Measurements from ENCODE around the gene TRIM29.

TRIM29 gene

DNA sequence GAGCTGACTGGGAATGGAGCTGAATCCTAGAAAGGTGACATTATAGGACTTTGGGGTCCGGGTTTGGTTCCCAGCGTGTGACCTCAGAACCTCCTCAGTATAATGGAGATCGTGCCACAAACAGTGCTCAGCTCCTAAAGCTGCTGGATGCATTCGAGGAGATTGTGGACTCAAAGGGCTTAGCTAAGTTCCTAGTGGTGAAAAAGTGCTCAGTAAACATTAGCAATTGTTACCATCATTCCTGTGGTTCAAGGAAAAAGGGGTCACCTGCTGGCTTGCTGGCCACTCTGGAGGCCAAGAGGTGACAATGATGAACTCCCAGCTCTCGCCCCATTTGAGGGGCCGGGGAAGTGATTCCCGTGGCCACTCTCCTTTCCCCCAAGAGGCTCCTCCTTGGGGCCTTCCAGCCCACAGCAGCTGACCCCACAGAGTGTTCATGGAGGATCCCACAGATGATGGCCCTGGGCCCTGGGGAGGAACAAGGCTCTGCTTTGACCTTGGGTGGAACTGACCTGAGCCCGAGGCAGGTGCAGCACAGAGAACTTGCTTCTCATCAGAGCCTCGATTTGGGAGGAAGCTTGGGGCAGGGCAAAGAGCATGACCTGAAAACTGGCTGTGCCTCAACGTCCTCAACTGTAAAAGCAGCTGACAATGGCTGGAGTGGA, 40.1 kb downstream of the TRIM29 start:
- no peak for ATAC-seq
- TF ChIP-seq, protein P1, sequence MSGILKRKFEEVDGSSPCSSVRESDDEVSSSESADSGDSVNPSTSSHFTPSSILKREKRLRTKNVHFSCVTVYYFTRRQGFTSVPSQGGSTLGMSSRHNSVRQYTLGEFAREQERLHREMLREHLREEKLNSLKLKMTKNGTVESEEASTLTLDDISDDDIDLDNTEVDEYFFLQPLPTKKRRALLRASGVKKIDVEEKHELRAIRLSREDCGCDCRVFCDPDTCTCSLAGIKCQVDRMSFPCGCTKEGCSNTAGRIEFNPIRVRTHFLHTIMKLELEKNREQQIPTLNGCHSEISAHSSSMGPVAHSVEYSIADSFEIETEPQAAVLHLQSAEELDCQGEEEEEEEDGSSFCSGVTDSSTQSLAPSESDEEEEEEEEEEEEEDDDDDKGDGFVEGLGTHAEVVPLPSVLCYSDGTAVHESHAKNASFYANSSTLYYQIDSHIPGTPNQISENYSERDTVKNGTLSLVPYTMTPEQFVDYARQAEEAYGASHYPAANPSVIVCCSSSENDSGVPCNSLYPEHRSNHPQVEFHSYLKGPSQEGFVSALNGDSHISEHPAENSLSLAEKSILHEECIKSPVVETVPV (CRISPR knock-in tag; IDR thresholded peaks at IDR 0.05), result no peak
- no peak for TF ChIP-seq ZNF565 (CRISPR knock-in tag; conservative IDR thresholded peaks at IDR 0.05; ENCODE audit: low read depth)
- no peak for TF ChIP-seq ISL1 (CRISPR knock-in tag; IDR thresholded peaks at IDR 0.05)
- no peak for TF ChIP-seq GLIS3 (CRISPR knock-in tag; IDR thresholded peaks at IDR 0.05)
- TF ChIP-seq ZNF70 (CRISPR knock-in tag; IDR thresholded peaks at IDR 0.05), result no peak
- no peak for TF ChIP-seq ZFP30 (CRISPR knock-in tag; IDR thresholded peaks at IDR 0.05)
- no peak for TF ChIP-seq CSDC2 (CRISPR knock-in tag; IDR thresholded peaks at IDR 0.05)
- no peak for TF ChIP-seq TOX (CRISPR knock-in tag; IDR thresholded peaks at IDR 0.05; ENCODE audit: borderline replicate concordance)
- no peak for TF ChIP-seq RARB (CRISPR knock-in tag; IDR thresholded peaks at IDR 0.05)
- no peak for TF ChIP-seq SNAI2 (CRISPR knock-in tag; IDR thresholded peaks at IDR 0.05)
- TF ChIP-seq, protein P2, sequence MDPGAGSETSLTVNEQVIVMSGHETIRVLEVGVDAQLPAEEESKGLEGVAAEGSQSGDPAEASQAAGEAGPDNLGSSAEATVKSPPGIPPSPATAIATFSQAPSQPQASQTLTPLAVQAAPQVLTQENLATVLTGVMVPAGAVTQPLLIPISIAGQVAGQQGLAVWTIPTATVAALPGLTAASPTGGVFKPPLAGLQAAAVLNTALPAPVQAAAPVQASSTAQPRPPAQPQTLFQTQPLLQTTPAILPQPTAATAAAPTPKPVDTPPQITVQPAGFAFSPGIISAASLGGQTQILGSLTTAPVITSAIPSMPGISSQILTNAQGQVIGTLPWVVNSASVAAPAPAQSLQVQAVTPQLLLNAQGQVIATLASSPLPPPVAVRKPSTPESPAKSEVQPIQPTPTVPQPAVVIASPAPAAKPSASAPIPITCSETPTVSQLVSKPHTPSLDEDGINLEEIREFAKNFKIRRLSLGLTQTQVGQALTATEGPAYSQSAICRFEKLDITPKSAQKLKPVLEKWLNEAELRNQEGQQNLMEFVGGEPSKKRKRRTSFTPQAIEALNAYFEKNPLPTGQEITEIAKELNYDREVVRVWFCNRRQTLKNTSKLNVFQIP (CRISPR knock-in tag; IDR thresholded peaks at IDR 0.05; ENCODE audit: borderline replicate concordance, low read depth), result no peak
- no peak for TF ChIP-seq ESRRG (CRISPR knock-in tag; IDR thresholded peaks at IDR 0.05)
- TF ChIP-seq CREB5 (CRISPR knock-in tag; IDR thresholded peaks at IDR 0.05; ENCODE audit: low read depth), result no peak
- no peak for TF ChIP-seq ZC3H10 (CRISPR knock-in tag; IDR thresholded peaks at IDR 0.05)
- TF ChIP-seq, protein P3, sequence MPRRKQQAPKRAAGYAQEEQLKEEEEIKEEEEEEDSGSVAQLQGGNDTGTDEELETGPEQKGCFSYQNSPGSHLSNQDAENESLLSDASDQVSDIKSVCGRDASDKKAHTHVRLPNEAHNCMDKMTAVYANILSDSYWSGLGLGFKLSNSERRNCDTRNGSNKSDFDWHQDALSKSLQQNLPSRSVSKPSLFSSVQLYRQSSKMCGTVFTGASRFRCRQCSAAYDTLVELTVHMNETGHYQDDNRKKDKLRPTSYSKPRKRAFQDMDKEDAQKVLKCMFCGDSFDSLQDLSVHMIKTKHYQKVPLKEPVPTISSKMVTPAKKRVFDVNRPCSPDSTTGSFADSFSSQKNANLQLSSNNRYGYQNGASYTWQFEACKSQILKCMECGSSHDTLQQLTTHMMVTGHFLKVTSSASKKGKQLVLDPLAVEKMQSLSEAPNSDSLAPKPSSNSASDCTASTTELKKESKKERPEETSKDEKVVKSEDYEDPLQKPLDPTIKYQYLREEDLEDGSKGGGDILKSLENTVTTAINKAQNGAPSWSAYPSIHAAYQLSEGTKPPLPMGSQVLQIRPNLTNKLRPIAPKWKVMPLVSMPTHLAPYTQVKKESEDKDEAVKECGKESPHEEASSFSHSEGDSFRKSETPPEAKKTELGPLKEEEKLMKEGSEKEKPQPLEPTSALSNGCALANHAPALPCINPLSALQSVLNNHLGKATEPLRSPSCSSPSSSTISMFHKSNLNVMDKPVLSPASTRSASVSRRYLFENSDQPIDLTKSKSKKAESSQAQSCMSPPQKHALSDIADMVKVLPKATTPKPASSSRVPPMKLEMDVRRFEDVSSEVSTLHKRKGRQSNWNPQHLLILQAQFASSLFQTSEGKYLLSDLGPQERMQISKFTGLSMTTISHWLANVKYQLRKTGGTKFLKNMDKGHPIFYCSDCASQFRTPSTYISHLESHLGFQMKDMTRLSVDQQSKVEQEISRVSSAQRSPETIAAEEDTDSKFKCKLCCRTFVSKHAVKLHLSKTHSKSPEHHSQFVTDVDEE (CRISPR knock-in tag; IDR thresholded peaks at IDR 0.05), result no peak
- TF ChIP-seq OSR1 (CRISPR knock-in tag; IDR thresholded peaks at IDR 0.05), result no peak

DNA sequence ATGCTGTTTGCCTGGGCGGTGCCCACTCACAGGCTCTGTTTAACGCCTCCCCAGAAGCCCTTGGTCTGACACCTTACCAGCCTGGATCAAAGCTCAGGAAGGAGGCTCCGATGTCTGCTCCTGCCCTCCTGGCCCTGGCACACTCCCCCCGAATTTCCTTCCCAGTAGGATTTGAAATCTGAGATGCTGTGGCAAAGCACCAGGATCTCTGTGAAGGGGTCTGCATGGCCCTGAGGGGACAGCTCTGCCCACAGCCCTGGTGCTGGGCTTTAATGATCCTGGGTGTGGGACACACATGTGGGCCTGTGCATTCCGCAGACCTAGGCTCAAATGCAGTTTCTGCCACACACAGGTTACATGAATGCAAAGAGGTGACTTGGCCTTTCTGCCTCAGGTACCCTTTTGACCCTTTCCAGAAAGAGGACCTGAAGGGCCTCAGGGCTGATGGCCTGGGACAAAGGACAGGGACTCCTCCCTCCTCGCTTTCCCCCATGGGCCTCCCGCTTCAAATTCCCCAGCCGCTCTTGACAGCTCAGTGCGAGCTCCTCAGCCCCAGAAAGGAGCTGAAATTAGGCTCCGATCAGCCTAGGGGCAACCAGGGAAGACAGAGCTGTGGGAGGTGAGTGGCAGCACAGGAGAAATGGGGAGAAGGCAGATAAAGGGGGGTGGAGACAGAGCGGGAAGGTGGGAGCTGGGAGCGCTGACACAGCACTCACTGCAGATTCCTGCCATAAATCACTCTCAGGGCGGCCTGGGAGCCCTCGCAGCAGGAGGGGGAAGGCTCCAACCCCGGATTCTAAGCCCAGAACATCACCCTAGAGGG, 41.3 kb downstream of the TRIM29 start:
- ATAC-seq, result no peak
- TF ChIP-seq ESRRG (CRISPR knock-in tag; IDR thresholded peaks at IDR 0.05), result no peak
- no peak for TF ChIP-seq GLIS3 (CRISPR knock-in tag; IDR thresholded peaks at IDR 0.05)
- TF ChIP-seq ZNF70 (CRISPR knock-in tag; IDR thresholded peaks at IDR 0.05), result no peak
- TF ChIP-seq CREB5 (CRISPR knock-in tag; IDR thresholded peaks at IDR 0.05; ENCODE audit: low read depth), result no peak
- TF ChIP-seq ISL1 (CRISPR knock-in tag; IDR thresholded peaks at IDR 0.05), result no peak
- no peak for TF ChIP-seq ZFP30 (CRISPR knock-in tag; IDR thresholded peaks at IDR 0.05)
- no peak for TF ChIP-seq SNAI2 (CRISPR knock-in tag; IDR thresholded peaks at IDR 0.05)
- no peak for TF ChIP-seq TOX (CRISPR knock-in tag; IDR thresholded peaks at IDR 0.05; ENCODE audit: borderline replicate concordance)
- TF ChIP-seq, protein P1 (CRISPR knock-in tag; IDR thresholded peaks at IDR 0.05), result no peak
- TF ChIP-seq ARNTL (CRISPR knock-in tag; IDR thresholded peaks at IDR 0.05; ENCODE audit: borderline replicate concordance, low read depth), result no peak
- no peak for TF ChIP-seq RARB (CRISPR knock-in tag; IDR thresholded peaks at IDR 0.05)

Measured in SK-N-SH treated with all-trans-retinoic acid at 6 μM for 48 hours (cell line).